ENCODE data around the gene PLXND1.
"Not testable (repeated sequence)": the region's sequence is repeated elsewhere in the genome, so short reads cannot be mapped to it uniquely, and the experiment has no call there.

PLXND1 gene

GRCh38 chr3:129548104-129548965 is 58.1 kb downstream of the PLXND1 start:
- peak in 1 of 14 donors; percentile 32 for DNase-seq

- DNase-seq, result no peak
Observed at GRCh38 chr3:129547241-129547640, 59.2 kb downstream of the PLXND1 start.

- DNase-seq, result not testable (repeated sequence)
Observed at GRCh38 chr3:129545951-129546350, 60.5 kb downstream of the PLXND1 start.

GRCh38 chr3:129543999-129544398 is 62.5 kb downstream of the PLXND1 start:
- DNase-seq, result no peak

- DNase-seq, result no peak
Observed at GRCh38 chr3:129543156-129543790, 63.2 kb downstream of the PLXND1 start, which contains the start of gene H1-8. TSS of gene H1-8 (plus strand) at chr3:129543175. CDS start at chr3:129543219, 44 bp downstream.

GRCh38 chr3:129542747-129543146 is 63.7 kb downstream of the PLXND1 start:
- no peak for DNase-seq

- no peak for DNase-seq
Observed at GRCh38 chr3:129540776-129541516, 65.5 kb downstream of the PLXND1 start.

GRCh38 chr3:129539206-129539605 is 67.3 kb downstream of the PLXND1 start:
- DNase-seq, result no peak

GRCh38 chr3:129536804-129537203 is 69.7 kb downstream of the PLXND1 start:
- DNase-seq, result no peak

GRCh38 chr3:129536374-129536667 is 70.2 kb downstream of the PLXND1 start:
- DNase-seq, result no peak

- no peak for DNase-seq
Observed at GRCh38 chr3:129535075-129535474, 71.4 kb downstream of the PLXND1 start.

GRCh38 chr3:129534428-129535027 is 71.9 kb downstream of the PLXND1 start:
- DNase-seq, result no peak

GRCh38 chr3:129533406-129533805 is 73.1 kb downstream of the PLXND1 start:
- no peak for DNase-seq

- DNase-seq, result no peak
Observed at GRCh38 chr3:129532261-129532660, 74.2 kb downstream of the PLXND1 start.

- no peak for DNase-seq
Observed at GRCh38 chr3:129531699-129532098, 74.8 kb downstream of the PLXND1 start.

GRCh38 chr3:129530821-129531220 is 75.7 kb downstream of the PLXND1 start:
- DNase-seq, result no peak

GRCh38 chr3:129530251-129530791 is 76.2 kb downstream of the PLXND1 start:
- no peak for DNase-seq

- DNase-seq, result no peak
Observed at GRCh38 chr3:129529436-129530210, 76.9 kb downstream of the PLXND1 start.

GRCh38 chr3:129528589-129529100 is 77.8 kb downstream of the PLXND1 start, which contains the start of gene RHO:
TSS of gene RHO (plus strand) at chr3:129528639. CDS start at chr3:129528734, 95 bp downstream.
- no peak for DNase-seq

GRCh38 chr3:129527262-129527661 is 79.2 kb downstream of the PLXND1 start:
- no peak for DNase-seq
